Gastroesophageal sphincter (tissue), 3 donors: ENCODE measurements around the gene P2RX7.

ENCODE experiments used
- EP300 ChIP-seq: sonication (generic); formaldehyde crosslinking; IDR thresholded peaks from one replicate; pipeline ENCODE4 v1.6.1; 2017; ENCODE audit warnings: antibody characterized with exemption, mild to moderate bottlenecking
- TF ChIP-seq, protein P1 (sequence below), 4 experiments: fragments of 200-600 bp in 2 of 4; fragments of 450-650 bp in 2 of 4; sonication (generic) in 1 of 4; IDR thresholded peaks; one replicate each; pipeline ENCODE4 v1.5.1; 2017 to 2019; ENCODE audit warnings: antibody characterized with exemption in 4 of 4, mild to moderate bottlenecking in 2 of 4, moderate library complexity in 2 of 4

DNA sequence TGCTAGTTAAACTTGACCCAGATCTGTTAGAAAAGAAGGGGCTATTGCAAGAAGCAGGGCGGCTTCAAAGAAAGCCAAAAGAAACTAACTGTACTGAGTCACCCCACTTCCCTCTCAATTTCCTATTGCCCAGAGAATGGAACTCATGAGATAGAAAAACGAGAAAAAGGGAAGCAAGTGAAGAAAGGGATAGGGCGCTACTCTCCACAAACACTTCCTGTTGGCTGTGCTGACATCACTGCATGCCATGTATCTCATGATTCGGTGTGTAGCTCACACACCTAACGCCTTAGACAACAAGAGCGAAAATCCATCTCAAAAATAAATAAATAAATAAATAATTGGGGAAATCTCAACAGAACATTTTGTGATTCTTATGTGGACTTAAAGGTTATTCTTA lies 64.2 kb downstream of the P2RX7 start:
- TF ChIP-seq, protein P1, sequence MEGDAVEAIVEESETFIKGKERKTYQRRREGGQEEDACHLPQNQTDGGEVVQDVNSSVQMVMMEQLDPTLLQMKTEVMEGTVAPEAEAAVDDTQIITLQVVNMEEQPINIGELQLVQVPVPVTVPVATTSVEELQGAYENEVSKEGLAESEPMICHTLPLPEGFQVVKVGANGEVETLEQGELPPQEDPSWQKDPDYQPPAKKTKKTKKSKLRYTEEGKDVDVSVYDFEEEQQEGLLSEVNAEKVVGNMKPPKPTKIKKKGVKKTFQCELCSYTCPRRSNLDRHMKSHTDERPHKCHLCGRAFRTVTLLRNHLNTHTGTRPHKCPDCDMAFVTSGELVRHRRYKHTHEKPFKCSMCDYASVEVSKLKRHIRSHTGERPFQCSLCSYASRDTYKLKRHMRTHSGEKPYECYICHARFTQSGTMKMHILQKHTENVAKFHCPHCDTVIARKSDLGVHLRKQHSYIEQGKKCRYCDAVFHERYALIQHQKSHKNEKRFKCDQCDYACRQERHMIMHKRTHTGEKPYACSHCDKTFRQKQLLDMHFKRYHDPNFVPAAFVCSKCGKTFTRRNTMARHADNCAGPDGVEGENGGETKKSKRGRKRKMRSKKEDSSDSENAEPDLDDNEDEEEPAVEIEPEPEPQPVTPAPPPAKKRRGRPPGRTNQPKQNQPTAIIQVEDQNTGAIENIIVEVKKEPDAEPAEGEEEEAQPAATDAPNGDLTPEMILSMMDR (IDR thresholded peaks at IDR 0.05), result no peak
- no peak for TF ChIP-seq EP300
